K562 (cell line): ENCODE data around the gene PTPN1. TPM values are rescaled to one million over a fixed set of nuclear protein-coding genes. Genes with fewer than 3 reads are reported as not detected.

Experiments
- ARID1B ChIP-seq: fragments of 450-650 bp; IDR thresholded peaks from 2 replicates; pipeline ENCODE4 v1.6.1; 2016; ENCODE audit warnings: antibody characterized with exemption, mild to moderate bottlenecking, inconsistent platforms
- ASH1L ChIP-seq: fragments of 450-650 bp; IDR thresholded peaks from 2 replicates; pipeline ENCODE4 v1.6.1; 2018; ENCODE audit warnings: borderline replicate concordance, mild to moderate bottlenecking, low read depth; ENCODE audit not compliant: partially characterized antibody
- ATF7 ChIP-seq: fragments of 450-650 bp; IDR thresholded peaks from 2 replicates; pipeline ENCODE4 v1.7.1; 2014; ENCODE audit warnings: mild to moderate bottlenecking, moderate library complexity
- CHD1 ChIP-seq: fragments of 200-600 bp; sonication (generic); IDR thresholded peaks from one replicate; pipeline ENCODE4 v1.6.1; 2012; ENCODE audit warnings: mild to moderate bottlenecking, moderate library complexity, low read length, inconsistent platforms
- DPF2 ChIP-seq: fragments of 450-650 bp; IDR thresholded peaks from 2 replicates; pipeline ENCODE4 v1.6.1; 2016
- ESRRA ChIP-seq: fragments of 450-650 bp; IDR thresholded peaks from 2 replicates; pipeline ENCODE4 v1.6.1; 2014; ENCODE audit warnings: low read depth, mild to moderate bottlenecking, moderate library complexity, borderline replicate concordance
- FOXK2 ChIP-seq, 2 experiments: fragments of 450-650 bp; IDR thresholded peaks in 1 of 2; conservative IDR thresholded peaks in 1 of 2; 2 replicates each; pipeline ENCODE4 v1.6.1; 2016; ENCODE audit warnings: low read depth in 2 of 2, mild to moderate bottlenecking in 1 of 2
- HMGXB4 ChIP-seq: sonication (generic); formaldehyde crosslinking; IDR thresholded peaks from 2 replicates; pipeline ENCODE4 v1.8.1; 2023; ENCODE audit warnings: mild to moderate bottlenecking, missing genetic modification reagents
- MAZ ChIP-seq, 2 experiments: fragments of 450-650 bp in 1 of 2; sonication (generic) in 1 of 2; formaldehyde crosslinking; IDR thresholded peaks in 1 of 2; conservative IDR thresholded peaks in 1 of 2; 2 replicates each; pipeline versions ENCODE4 v1.4.0 to v1.5.0; 2020; ENCODE audit warnings: mild to moderate bottlenecking in 1 of 2, missing genetic modification reagents in 1 of 2
- MYC ChIP-seq, 2 experiments: fragments of 250-450 bp in 1 of 2; sonication (Bioruptor Pico) in 1 of 2; IDR thresholded peaks; 2 replicates each; pipeline versions ENCODE4 v1.5.1 to v1.6.1; 2012 to 2021; ENCODE audit warnings: low read depth in 2 of 2, borderline replicate concordance in 1 of 2, improper control_type of control experiment in 1 of 2, low read length in 1 of 2, mild to moderate bottlenecking in 1 of 2, moderate library complexity in 1 of 2
- MYNN ChIP-seq, 2 experiments: sonication (generic); formaldehyde crosslinking in 1 of 2; IDR thresholded peaks; 2 replicates each; pipeline versions ENCODE4 v1.5.0 to v1.6.1; 2016 to 2020; ENCODE audit warnings: antibody characterized with exemption in 1 of 2, missing genetic modification reagents in 1 of 2
- NCOA6 ChIP-seq: fragments of 450-650 bp; IDR thresholded peaks from 2 replicates; pipeline ENCODE4 v1.6.1; 2017; ENCODE audit warnings: mild to moderate bottlenecking
- PPARD ChIP-seq: fragments of 250-450 bp; sonication (Bioruptor Pico); IDR thresholded peaks from 2 replicates; pipeline ENCODE4 v1.8.0; 2022; ENCODE audit warnings: inconsistent platforms, mild to moderate bottlenecking, moderate library complexity
- SMAD3 ChIP-seq: fragments of 450-650 bp; formaldehyde crosslinking; conservative IDR thresholded peaks from 2 replicates; pipeline ENCODE4 v1.4.0; 2020; ENCODE audit warnings: mild to moderate bottlenecking
- SRF ChIP-seq, 2 experiments: fragments of 250-450, 450-650 bp in 1 of 2; sonication (Bioruptor Pico) in 1 of 2; sonication (generic) in 1 of 2; formaldehyde crosslinking; IDR thresholded peaks; 2 replicates each; pipeline versions ENCODE4 v1.5.0 to v1.5.1; 2020 to 2022; ENCODE audit warnings: mild to moderate bottlenecking in 1 of 2, missing genetic modification reagents in 1 of 2
- THAP12 ChIP-seq: fragments of 250-450 bp; sonication (Bioruptor Pico); IDR thresholded peaks from 2 replicates; pipeline ENCODE4 v1.9.0; 2021; ENCODE audit warnings: mild to moderate bottlenecking, inconsistent platforms
- U2AF1 ChIP-seq: fragments of 200-400 bp; formaldehyde crosslinking; optimal IDR thresholded peaks from 2 replicates; pipeline ENCODE3; 2017; ENCODE audit warnings: mild to moderate bottlenecking, low read depth, low read length, moderate library complexity
- ZNF280A ChIP-seq: fragments of 450-650 bp; IDR thresholded peaks from 2 replicates; pipeline ENCODE4 v1.6.1; 2018; ENCODE audit warnings: mild to moderate bottlenecking, low read depth; ENCODE audit not compliant: partially characterized antibody
- ZNF324 ChIP-seq: fragments of 250-450 bp; sonication (Bioruptor Pico); IDR thresholded peaks from 2 replicates; pipeline ENCODE4 v1.4.0; 2020; ENCODE audit warnings: mild to moderate bottlenecking
- ZNF696 ChIP-seq: fragments of 250-450 bp; sonication (Bioruptor Pico); conservative IDR thresholded peaks from 2 replicates; pipeline ENCODE4 v1.4.0; 2020; ENCODE audit warnings: mild to moderate bottlenecking, moderate library complexity
- polyA plus RNA-seq, 8 experiments: library from polyadenylated mRNA; depleted of rRNA in 4 of 8; stranded (reverse) in 5 of 8; unstranded in 3 of 8; fragments of >200 nt; fragmentation: Nextera tagmentation in 2 of 8; fragmentation: Illumina TruSeq in 1 of 8; extraction: Ambion mirVana in 2 of 8; extraction: Trizol in 1 of 8; gene quantifications; 2 replicates each; pipeline versions ENCODE4 v1.2.1 to v1.2.3, GENCODE V29; 2011 to 2014; ENCODE audit warnings: inconsistent platforms in 1 of 8, missing spikeins in 1 of 8
- total RNA-seq, 7 experiments: library from RNA; depleted of rRNA in 6 of 7; stranded (reverse); fragments of >200 nt in 6 of 7; fragmentation: Illumina TruSeq in 2 of 7; extraction: Trizol in 2 of 7; gene quantifications; 2 replicates each; pipeline versions ENCODE4 v1.2.1 to v1.2.3, GENCODE V29; 2011 to 2021; ENCODE audit warnings: low replicate concordance in 1 of 7

The PTPN1 gene
- total and polyA plus RNA-seq, 9 of the 15 experiments (the other 6 are each of a cell fraction or from before 2014, with no cell fraction given) = 11.0 to 85.3 (median 54.0) TPM

- TF ChIP-seq SMAD3 (CRISPR knock-in tag) = no peak
- TF ChIP-seq MYNN (IDR thresholded peaks at IDR 0.05) = 0 out of 2 replicates have a peak, but pooled peaks have one; percentile 62
- TF ChIP-seq MYNN (CRISPR knock-in tag; IDR thresholded peaks at IDR 0.05) = no peak
- TF ChIP-seq FOXK2 (conservative IDR thresholded peaks at IDR 0.05 in 1 of 2, IDR thresholded peaks at IDR 0.05 in 1 of 2; ENCODE audit: low read depth in 2 of 2) = no peak
- TF ChIP-seq ASH1L = no peak
- TF ChIP-seq ESRRA = 0 out of 2 replicates have a peak, but pooled peaks have one; percentile 10
- no peak for TF ChIP-seq NCOA6
- no peak for TF ChIP-seq PPARD (CRISPR knock-in tag)
- TF ChIP-seq ATF7 = no peak
- 0 out of 2 replicates have a peak, but pooled peaks have one; percentile 21 for TF ChIP-seq DPF2
- TF ChIP-seq THAP12 (CRISPR knock-in tag) = no peak
- no peak for TF ChIP-seq ZNF324 (CRISPR knock-in tag)
- peak in 1 of 2 experiments; percentile 50; a peak in 1 of 4 replicates for TF ChIP-seq MAZ (CRISPR knock-in tag; conservative IDR thresholded peaks at IDR 0.05 in 1 of 2, IDR thresholded peaks at IDR 0.05 in 1 of 2)
- TF ChIP-seq ZNF696 (CRISPR knock-in tag) = no peak
- no peak for TF ChIP-seq ZNF280A
- peak; percentile 42; the same call in 1 of the 2 replicates for TF ChIP-seq MYC (IDR thresholded peaks at IDR 0.05; ENCODE audit: low read depth, low read length)
- no peak for TF ChIP-seq MYC (CRISPR knock-in tag; IDR thresholded peaks at IDR 0.05; ENCODE audit: borderline replicate concordance, low read depth)
- TF ChIP-seq CHD1 = no peak
- no peak for TF ChIP-seq SRF (CRISPR knock-in tag; IDR thresholded peaks at IDR 0.05)
- no peak for TF ChIP-seq U2AF1
- no peak for TF ChIP-seq ARID1B
- no peak for TF ChIP-seq HMGXB4
Observed at GRCh38 chr20:50588034-50588736, 78.0 kb downstream of the PTPN1 start (continued).
